Stimulated activated naive CD4-positive, alpha-beta T cell (primary cell): ENCODE measurements around the gene ALOX15.
"Not testable (repeated sequence)": the region's sequence is repeated elsewhere in the genome, so short reads cannot be mapped to it uniquely, and the experiment has no call there.

Experiments
- DNase-seq, 6 experiments: peaks; one replicate each; lab custom pipeline; 2025; lab: John Stamatoyannopoulos, UW

Gene ALOX15

DNA sequence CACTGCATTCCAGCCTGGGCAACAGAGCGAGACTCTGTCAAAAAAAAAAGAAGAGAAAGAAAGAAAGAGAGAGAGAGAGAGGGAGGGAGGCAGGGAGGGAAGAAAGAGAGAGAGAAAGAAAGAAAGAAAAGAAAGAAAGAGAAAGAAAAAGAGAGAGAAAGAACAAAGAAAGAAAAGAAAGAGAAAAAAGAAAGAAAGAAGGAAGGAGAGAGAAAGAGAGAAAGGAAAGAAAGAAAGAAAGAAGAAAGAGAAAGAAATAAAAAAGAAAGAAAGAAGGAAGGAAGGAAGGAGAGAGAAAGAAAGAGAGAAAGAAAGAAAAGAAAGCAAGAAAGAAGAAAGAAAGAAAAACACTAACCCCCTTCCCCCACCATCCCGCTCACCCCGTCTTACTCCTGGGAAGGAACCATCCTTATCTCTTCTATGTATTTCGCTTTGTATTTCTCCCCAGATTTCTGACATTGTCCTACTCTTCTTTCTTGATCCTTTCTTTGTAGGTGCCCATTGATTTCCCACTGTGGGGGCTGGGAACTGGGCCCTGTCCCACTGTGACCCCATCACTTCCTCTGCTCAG, 20.9 kb downstream of the ALOX15 start:
- DNase-seq = no peak

DNA sequence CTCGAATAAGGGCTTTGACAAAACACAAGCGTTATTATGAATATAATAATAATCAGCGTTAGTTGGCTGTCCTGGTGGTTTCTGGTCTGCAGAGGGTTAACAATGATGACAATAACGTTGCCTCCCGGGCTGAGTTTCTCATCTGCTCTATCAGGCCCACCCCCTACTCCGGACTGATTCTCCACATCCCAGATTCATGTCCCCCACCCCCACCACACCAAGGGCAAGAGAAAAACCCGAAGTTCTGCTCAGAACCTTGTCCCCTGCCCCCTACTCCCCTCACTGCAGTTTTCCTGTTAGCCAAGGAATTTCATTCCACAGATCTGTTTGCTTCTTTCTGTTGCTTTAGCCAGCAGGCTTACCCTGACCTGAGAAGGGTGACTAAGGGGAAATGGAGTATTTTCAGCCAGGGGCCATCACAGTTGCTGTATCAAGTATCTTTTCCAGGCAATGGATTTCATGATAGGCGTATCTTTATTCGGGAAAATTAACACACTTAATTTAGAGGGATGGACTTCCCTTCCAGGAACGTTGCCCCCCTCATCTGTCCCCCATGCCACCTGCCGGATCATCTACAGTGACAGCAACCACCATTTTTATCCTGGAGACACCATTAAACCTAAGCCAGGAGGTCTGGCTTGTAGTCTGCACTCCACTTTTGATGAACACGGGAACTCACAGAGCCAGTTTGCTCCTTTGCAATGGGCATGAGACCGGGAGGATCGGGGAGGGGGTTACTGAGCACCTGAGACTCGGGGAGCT, 23.7 kb downstream of the ALOX15 start:
- no peak for DNase-seq

DNA sequence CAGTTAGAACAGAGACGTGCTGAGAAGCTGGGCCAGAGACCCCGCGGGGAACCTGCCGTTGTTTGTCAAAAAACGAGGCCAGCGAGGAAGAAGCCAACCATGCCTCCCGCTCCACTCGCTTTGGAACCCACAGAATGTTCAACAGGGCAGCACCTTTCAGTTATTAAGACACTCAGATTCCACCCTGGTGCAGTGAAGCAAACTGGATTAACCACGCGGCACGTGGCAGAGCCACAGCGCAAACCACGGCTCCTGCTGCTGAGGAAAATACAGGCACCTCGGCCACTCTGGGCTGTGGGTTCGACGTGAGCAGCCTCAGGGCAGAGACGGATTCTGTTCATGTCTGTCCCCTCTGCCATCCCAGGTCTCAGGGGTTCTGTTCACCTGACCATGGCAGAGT, 24.4 kb downstream of the ALOX15 start:
- no peak for DNase-seq

DNA sequence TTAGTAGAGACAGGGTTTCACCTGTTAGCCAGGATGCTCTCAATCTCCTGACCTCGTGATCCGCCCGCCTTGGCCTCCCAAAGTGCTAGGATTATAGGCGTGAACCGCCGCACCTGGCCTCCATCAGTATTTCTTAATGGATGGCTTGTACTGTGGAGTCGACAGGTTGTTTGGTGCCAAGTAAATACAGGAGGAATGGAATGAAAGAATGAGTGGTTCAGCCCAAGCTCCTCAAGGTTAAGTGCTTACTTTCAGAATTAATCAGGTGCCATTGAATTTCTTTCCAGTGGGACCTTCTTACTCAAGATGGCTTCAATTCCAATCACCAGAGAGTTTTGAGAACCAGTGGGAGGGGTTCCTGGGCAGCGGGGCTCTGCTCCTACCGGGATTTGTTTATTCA, 25.0 kb downstream of the ALOX15 start:
- DNase-seq = no peak

DNA sequence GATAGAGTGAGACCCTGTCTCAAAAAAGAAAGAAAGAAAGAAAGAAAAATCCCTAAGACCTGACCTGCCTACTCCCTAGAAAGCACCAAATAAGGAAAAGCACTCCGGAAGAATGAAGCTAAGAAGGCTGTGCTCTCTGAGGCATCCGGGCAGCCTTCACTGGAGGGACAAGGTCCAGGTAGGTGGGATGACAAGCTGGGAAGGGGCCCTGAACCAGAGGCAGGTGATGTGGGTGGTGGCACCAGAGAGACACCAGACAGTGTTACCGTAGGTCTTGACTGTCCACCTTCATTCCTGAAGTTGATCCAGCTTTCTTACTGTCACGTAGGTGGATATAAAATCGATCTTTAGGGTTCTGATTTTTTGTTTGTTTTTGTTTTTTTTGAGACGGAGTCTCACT, 30.8 kb downstream of the ALOX15 start:
- no peak for DNase-seq

DNA sequence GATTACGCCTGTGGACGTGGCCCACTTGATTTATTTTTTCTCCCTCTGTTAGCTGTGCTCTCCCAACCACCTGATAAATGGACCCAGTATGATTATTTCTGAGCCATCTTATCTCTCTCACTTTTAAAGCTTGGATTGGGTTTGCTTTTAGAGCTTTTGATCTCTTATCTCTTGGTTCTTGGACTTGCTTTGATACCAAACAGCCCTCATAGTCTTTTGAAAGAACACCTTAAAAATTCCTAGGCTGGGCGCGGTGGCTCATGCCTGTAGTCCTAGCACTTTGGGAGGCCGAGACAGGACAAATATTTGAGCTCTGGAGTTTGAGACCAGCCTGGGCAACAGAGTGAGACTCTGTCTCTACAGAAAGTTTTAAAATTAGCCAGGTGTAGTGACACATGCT, 31.3 kb downstream of the ALOX15 start:
- DNase-seq = no peak

DNA sequence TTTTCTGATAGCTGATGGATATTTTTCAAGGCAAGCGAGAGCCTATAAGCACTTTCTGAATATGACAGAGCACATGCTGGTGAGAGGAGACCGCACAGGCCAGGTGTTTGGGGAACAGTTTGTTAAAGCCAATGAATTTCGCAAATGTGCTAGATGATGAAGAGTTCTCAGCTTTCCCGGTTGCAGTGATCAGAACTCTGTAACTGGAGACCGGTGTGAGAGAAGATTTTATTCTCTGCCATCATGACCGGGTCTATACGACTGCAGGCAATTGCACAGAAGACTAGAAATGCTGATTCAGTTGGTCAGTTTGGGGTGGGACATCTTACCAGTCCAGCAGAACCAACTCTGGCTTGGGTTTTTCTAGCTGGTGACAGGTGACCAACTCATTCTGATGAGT, 31.7 kb downstream of the ALOX15 start:
- DNase-seq = no peak

DNA sequence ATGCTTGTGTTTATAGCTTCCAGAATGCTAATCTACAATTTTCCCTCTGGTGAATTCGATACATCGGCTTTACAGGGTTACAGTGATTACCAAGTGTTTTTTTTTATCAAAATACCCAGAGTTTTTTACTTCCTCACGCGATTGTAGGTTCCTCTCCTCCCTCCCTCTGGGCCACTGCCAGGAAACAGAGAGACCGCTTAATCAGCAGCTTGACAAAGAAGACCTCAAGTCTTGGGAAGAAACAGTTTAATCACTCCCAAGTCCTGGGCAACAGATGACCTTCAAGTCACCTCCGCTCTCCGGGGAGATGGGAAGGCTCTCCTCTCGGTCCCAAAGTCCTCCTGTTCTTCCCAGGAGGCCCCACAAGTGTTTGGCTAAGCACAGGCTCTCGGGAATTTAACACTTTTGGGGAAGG, 33.7 kb downstream of the ALOX15 start:
- no peak for DNase-seq

DNA sequence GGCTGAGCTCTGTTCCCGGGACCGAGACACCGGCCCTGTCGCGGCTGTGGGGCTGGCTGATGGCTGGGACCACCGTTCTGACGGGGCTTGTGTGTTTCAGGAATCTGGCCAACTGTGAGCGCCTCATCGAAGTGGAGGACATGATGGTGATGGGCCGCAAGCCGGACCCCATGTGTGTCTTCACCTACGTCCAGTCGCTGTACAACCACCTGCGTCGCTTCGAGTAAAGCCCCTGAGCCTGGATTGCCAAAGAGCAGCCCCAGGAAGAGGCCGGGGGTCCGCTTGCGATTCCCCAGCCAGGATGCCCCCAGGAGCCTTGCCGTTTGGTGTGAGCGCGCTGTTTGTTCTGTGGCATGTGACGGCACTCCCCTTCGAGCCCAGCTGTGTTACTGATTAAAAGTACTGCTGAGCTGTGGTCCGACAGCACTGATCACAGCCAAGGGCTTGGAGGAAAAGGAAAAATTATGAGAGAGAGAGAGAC, 34.2 kb downstream of the ALOX15 start:
- DNase-seq = no peak

DNA sequence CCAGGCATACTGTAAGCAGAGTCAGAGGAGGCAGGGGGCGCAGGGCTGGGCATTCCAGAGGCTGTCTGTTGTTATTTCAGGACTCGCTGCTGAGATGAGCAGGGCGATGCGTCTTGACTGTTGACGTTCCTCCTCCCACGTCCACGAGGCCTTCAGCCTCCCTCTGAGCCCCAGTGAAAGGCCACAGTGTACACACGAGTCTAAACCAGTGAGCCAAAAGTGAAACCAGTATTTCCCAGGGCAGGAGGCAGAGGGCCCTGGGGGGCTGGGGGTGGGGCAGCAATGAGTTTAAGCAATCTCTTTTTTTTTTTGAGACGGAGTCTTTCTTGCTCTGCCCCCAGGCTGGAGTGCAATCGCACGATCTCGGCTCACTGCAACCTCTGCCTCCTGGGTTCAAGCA, 35.7 kb downstream of the ALOX15 start:
- no peak for DNase-seq

DNA sequence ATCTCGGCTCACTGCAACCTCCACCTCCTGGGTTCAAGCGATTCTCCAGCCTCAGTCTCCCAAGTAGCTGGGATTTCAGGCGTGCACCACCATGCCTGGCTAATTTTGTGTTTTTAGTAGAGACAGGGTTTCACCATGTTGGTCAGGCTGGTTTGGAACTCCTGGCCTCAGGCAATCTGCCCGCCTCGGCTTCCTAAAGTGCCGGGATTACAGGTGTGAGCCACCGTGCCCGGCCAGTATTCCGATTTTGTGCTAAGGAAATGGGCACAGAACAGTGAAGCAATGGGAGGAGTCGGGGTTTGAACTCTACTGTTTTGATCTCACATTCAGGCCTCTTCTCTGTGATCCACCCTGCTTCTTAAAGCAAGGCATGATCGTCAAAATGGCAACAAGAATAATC, 36.7 kb downstream of the ALOX15 start:
- DNase-seq = not testable (repeated sequence)

DNA sequence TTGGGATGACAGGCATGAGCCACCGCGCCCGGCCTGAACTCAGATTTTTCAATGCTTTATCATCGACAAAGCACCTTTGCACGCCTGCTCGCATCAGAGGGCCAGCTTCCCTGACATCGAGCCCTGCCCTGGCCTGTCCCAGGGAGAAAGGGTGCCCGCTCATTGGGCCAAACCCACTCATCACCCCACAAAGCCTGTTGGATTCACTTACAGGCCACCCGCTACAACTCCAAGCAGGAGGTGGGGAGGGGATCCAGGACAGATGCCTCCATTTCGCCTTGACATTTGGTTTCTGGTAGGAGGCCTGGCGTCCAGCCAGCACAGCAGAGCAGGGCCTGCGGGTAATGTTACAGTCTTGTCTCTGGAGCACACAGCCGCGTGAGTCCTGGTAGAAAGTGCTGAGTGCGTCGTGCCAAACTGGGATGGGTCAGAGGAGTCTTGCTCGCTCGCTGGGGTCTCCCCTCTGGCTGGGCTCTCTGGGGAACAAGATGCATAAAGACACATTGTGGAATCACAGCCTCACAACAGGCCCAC, 37.3 kb downstream of the ALOX15 start:
- no peak for DNase-seq

DNA sequence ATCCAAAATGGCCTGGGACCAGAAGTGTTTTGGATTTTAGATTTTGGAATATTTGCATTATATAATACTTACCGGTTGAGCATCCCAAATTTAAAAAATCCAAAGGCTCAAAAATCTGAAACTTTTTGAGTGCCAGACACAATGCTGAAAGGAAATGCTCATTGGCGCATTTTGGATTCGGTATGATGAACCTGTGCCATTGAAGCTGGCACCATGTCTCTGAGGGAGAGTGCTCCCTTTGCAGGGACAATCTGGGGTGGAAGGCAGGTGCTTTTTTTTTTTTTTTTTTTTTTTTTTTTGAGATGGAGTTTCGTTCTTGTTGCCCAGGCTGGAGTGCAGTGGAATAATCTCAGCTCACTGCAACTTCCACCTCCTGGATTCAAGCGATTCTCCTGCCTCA, 39.4 kb downstream of the ALOX15 start:
- DNase-seq = no peak

DNA sequence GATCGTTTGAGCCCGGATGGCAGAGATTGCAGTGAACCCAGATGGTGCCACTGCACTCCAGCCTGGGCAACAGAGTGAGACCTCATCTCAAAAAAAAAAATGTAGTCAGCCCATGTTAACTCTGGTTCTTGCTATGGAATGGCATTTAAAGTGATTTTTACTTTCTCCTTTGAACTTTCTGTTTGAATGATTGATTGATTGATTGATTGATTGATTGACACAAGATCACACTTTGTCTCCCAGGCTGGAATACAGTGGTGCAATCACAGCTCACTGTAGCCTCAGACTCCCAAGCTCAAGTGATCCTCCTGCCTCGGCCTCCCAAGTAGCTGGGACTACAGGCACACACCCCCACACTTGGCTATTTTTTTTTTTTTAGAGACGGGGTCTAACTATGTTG, 40.2 kb downstream of the ALOX15 start:
- no peak for DNase-seq

DNA sequence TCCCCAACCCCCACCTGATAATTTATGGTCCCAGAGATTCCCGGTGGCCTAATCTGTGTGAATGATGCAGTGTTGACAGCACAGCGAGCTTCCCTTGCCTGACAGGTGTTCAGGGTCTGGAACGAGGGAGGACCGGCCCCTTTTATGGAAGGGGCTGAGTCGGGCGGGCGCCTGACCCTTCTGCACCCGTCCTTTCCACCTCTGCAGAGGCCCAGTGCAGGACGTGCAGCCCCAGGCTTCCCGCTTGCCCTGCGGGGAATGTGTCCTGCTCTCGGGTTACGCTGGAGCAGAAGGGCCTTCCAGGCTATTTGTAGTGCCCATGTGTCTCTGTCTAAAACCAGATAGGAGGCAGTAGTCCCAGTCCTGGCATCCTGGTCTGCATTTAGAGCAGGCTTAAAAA, 40.9 kb downstream of the ALOX15 start:
- DNase-seq = no peak

DNA sequence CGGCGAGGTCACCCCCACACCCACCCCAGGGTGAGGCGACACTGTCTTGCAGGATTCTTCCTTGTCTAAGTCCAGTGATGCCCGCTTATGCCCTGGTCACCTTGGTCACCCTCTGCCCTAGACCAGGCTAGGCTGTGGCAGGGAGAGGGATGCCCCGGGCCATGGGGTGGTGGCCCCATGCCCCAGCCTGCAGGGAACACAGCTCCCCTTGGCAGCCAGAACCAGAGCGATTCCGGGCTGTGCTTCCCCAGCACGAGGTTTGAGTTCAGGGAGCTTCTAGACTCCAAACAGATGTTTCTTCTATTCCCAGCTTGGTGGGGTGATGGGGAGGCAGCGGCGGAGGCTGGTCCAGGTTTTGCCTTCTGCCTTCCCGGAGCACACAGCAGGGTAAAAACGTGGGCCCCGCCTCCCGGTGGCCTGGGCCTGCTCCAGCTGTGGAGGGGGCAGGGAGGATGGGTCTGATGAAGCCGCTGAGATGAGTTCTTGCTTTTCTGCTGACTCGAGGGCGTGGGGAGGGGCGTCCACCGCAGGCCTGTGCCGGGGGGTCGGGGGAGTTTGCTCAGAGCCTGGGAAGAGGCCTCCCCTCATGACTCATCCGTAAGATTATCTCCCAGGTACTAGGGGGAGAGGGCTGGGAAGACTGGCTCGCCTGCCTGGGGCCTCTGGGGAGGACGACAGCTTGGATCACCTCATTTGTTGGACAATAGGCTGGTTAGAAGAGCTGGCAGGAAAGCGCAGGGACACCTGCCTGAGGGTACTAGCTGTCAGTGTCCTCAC, 41.8 kb downstream of the ALOX15 start:
- DNase-seq = no peak

DNA sequence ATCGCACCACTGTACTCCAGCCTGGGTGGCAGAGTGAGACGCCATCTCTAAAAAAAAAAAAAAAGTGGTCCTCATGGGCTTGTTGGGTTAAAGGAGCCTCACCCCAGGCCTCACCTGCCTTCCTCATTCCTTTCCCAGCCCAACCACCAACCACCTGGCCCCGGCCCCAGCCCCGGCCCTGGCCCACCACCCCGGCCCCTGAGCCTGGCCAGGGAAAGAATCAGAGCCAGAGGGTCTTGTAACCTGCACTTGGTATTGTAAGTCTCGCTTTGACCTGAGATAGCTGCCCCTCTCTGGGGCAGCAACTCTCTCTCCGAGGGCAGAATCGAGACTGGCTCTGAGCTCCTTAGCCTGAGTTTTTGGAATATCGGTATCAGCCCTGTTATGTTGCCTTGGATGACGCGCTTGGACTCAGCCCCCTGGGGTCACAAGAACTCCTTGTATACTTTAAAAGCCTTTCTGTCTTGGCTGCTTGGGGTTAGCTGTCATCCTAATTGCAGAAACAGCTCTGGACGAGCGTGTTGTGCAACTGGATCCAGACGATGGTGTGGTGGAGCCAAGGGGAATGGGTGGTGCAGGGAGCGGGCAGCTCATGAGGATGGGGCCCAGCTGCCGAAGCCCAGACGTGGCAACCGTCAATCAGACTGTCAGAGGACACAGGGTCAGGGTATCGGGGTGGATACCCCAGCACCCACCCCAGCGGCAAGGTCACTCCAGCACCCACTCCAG, 42.5 kb downstream of the ALOX15 start:
- DNase-seq = no peak

DNA sequence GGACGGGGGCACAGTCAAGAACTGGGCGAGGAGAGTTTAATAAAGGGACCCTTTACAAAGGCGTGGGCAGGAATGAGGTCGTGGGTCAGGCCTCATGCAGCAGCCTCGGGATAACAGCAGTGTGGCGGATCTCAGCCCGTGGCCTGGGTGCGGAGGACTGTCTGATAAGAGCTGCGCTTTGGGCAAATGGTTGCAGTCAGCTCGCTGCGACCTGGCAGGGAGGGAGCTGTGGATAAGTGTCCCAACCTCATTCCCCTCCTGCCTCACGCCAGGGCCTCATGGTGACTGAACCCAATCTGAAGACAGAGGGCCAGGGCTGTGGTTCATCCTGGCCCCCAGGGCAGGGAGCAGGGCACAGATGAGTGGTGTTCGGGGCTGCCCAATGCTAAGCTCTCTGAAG, 43.5 kb downstream of the ALOX15 start:
- DNase-seq = no peak

DNA sequence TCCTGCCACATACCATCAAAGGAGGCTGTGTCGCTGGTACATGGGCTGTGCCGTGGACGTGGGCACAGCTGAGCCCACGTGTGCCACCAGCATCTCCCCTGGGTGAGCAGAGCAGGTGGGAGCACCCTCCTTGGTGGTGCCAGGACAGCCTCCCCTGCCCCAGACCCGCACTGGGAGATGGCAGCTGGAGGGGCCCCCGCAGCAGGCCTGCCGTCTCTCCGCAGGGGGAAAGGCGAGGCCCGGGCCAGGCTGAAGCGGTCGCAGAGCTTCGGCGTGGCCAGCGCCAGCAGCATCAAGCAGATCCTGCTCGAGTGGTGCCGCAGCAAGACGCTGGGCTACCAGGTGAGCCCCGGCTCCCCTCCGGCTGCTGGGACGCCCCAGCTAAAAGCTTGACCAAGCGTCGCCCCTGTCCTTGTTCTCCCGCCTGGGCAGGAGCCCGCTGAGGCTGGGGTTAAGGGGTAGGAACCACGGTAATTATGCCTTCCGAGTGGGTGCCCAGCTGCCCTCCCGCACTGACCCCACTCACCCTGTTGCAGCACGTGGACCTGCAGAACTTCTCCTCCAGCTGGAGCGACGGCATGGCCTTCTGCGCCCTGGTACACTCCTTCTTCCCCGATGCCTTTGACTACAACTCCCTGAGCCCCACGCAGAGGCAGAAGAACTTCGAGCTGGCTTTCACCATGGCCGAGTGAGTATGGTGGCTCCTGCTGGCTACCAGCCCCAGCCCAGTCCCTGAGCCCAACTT, 44.7 kb downstream of the ALOX15 start:
- DNase-seq = no peak

DNA sequence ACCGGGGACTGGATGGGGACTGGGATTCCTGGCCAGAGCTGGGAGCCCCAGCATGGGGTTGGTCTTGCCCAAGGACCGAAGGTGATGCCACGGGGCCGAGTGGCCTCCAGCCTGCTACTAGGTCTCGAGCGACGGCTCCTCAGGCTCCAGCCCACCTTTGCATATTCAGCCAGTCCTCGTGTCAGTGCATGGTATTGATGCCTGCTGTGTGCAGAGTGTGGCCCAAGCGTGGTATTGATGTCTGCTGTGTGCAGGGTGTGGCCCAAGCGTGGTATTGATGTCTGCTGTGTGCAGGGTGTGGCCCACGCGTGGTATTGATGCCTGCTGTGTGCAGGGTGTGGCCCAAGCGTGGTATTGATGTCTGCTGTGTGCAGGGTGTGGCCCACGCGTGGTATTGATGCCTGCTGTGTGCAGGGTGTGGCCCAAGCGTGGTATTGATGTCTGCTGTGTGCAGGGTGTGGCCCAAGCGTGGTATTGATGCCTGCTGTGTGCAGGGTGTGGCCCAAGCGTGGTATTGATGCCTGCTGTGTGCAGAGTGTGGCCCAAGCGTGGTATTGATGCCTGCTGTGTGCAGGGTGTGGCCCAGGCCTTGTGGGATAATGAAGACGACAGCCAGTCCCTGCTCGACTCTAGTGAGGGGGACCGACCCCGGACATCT, 45.7 kb downstream of the ALOX15 start:
- DNase-seq = not testable (repeated sequence)
